HepG2 (cell line): ENCODE measurements around the gene RNF123. TPM values are rescaled to one million over a fixed set of nuclear protein-coding genes. Genes with fewer than 3 reads are reported as not detected.
A peak's percentile ranks its signal among the peaks of the same experiment; 100 is the strongest.

Source experiments
- DPF2 ChIP-seq: sonication (generic); formaldehyde crosslinking; IDR thresholded peaks from 2 replicates; pipeline ENCODE4 v1.4.0; 2020; ENCODE audit warnings: mild to moderate bottlenecking, low read depth, missing genetic modification reagents, borderline replicate concordance
- GMEB2 ChIP-seq: IDR thresholded peaks from 2 replicates; pipeline ENCODE4 v1.6.1; 2016; ENCODE audit warnings: missing biosample characterization, missing genetic modification reagents, low read depth
- HOXA5 ChIP-seq: sonication (generic); formaldehyde crosslinking; IDR thresholded peaks from 2 replicates; pipeline ENCODE4 v1.4.0; 2020; ENCODE audit warnings: missing genetic modification reagents
- KLF11 ChIP-seq: IDR thresholded peaks from 2 replicates; pipeline ENCODE4 v1.6.1; 2016; ENCODE audit warnings: missing compliant biosample characterization
- MTERF4 ChIP-seq: sonication (generic); formaldehyde crosslinking; IDR thresholded peaks from 2 replicates; pipeline ENCODE4 v1.8.0; 2023; ENCODE audit warnings: mild to moderate bottlenecking, missing genetic modification reagents
- NFIB ChIP-seq: sonication (generic); formaldehyde crosslinking; IDR thresholded peaks from 2 replicates; pipeline ENCODE4 v1.9.0; 2021; ENCODE audit warnings: missing genetic modification reagents, mild to moderate bottlenecking, borderline replicate concordance
- NFYC ChIP-seq: IDR thresholded peaks from 2 replicates; pipeline ENCODE4 v1.6.1; 2016; ENCODE audit warnings: missing genetic modification reagents, missing compliant biosample characterization
- RARA ChIP-seq: IDR thresholded peaks from 2 replicates; pipeline ENCODE4 v1.6.1; 2016; ENCODE audit warnings: missing genetic modification reagents, missing compliant biosample characterization
- RBFOX2 ChIP-seq: fragments of 200-400 bp; formaldehyde crosslinking; IDR thresholded peaks from 2 replicates; pipeline ENCODE4 v1.6.1; 2017; ENCODE audit warnings: low read depth, mild to moderate bottlenecking, low read length
- SP1 ChIP-seq, 2 experiments: fragments of 450-650 bp in 1 of 2; sonication (generic) in 1 of 2; formaldehyde crosslinking in 1 of 2; IDR thresholded peaks; 2 replicates each; pipeline versions ENCODE4 v1.4.0 to v1.6.1; 2016 to 2020; ENCODE audit warnings: missing genetic modification reagents in 1 of 2
- STAG1 ChIP-seq: sonication (generic); formaldehyde crosslinking; IDR thresholded peaks from 2 replicates; pipeline ENCODE4 v1.4.0; 2020; ENCODE audit warnings: missing genetic modification reagents
- YY1 ChIP-seq: IDR thresholded peaks from 2 replicates; pipeline ENCODE4 v1.6.1; 2011; ENCODE audit warnings: low read length, low read depth, moderate library complexity, mild to moderate bottlenecking; ENCODE audit not compliant: insufficient read depth, insufficient replicate concordance
- ZFP37 ChIP-seq: sonication (generic); formaldehyde crosslinking; IDR thresholded peaks from 2 replicates; pipeline ENCODE4 v1.4.0; 2020; ENCODE audit warnings: missing genetic modification reagents, borderline replicate concordance
- ZKSCAN5 ChIP-seq: sonication (generic); formaldehyde crosslinking; IDR thresholded peaks from 2 replicates; pipeline ENCODE4 v1.5.1; 2020; ENCODE audit warnings: mild to moderate bottlenecking, missing genetic modification reagents
- ZMYM3 ChIP-seq: sonication (generic); formaldehyde crosslinking; IDR thresholded peaks from 2 replicates; pipeline ENCODE4 v1.5.1; 2020; ENCODE audit warnings: mild to moderate bottlenecking, missing genetic modification reagents
- ZNF251 ChIP-seq: sonication (generic); formaldehyde crosslinking; IDR thresholded peaks from 2 replicates; pipeline ENCODE4 v1.9.0; 2021; ENCODE audit warnings: mild to moderate bottlenecking, missing genetic modification reagents
- ZNF256 ChIP-seq: sonication (generic); formaldehyde crosslinking; conservative IDR thresholded peaks from 2 replicates; pipeline ENCODE4 v1.4.0; 2020; ENCODE audit warnings: missing genetic modification reagents
- ZNF260 ChIP-seq: sonication (generic); formaldehyde crosslinking; IDR thresholded peaks from 2 replicates; pipeline ENCODE4 v1.4.0; 2020; ENCODE audit warnings: missing genetic modification reagents, low read depth, mild to moderate bottlenecking, borderline replicate concordance
- ZNF335 ChIP-seq: sonication (generic); formaldehyde crosslinking; IDR thresholded peaks from 2 replicates; pipeline ENCODE4 v1.4.0; 2020; ENCODE audit warnings: missing genetic modification reagents
- ZNF451 ChIP-seq: sonication (generic); formaldehyde crosslinking; IDR thresholded peaks from 2 replicates; pipeline ENCODE4 v1.5.0; 2020; ENCODE audit warnings: mild to moderate bottlenecking, missing genetic modification reagents
- ZNF530 ChIP-seq: sonication (generic); formaldehyde crosslinking; IDR thresholded peaks from 2 replicates; pipeline ENCODE4 v1.5.0; 2020; ENCODE audit warnings: low read depth, mild to moderate bottlenecking, missing genetic modification reagents
- ZSCAN31 ChIP-seq: sonication (generic); formaldehyde crosslinking; IDR thresholded peaks from 2 replicates; pipeline ENCODE4 v1.5.0; 2020; ENCODE audit warnings: low read depth, mild to moderate bottlenecking, missing genetic modification reagents
- polyA plus RNA-seq, 8 experiments: library from polyadenylated mRNA; depleted of rRNA in 3 of 8; stranded (reverse) in 7 of 8; unstranded in 1 of 8; fragments of >200 nt; fragmentation: Illumina TruSeq in 4 of 8; extraction: Trizol in 4 of 8; gene quantifications; 2 replicates each; pipeline versions ENCODE4 v1.2.1 to v1.2.3, GENCODE V29; 2011 to 2016; ENCODE audit warnings: low read depth in 4 of 8, missing spikeins in 1 of 8, mixed read lengths in 1 of 8; ENCODE audit not compliant: insufficient read depth in 1 of 8
- total RNA-seq, 5 experiments: library from RNA; depleted of rRNA; stranded (reverse); fragments of >200 nt; fragmentation: Illumina TruSeq; extraction: Trizol; gene quantifications; 2 replicates each; pipeline ENCODE4 v1.2.3, GENCODE V29; 2016; ENCODE audit warnings: low read depth in 1 of 5
- TF ChIP-seq, protein P1 (sequence below): sonication (generic); formaldehyde crosslinking; IDR thresholded peaks from 2 replicates; pipeline ENCODE4 v1.5.1; 2020; ENCODE audit warnings: mild to moderate bottlenecking, missing genetic modification reagents, moderate library complexity
- TF ChIP-seq, protein P2 (sequence below): IDR thresholded peaks from 2 replicates; pipeline ENCODE4 v1.6.1; 2016; ENCODE audit warnings: low read depth, borderline replicate concordance
- TF ChIP-seq, protein P3 (sequence below): sonication (generic); formaldehyde crosslinking; IDR thresholded peaks from 2 replicates; pipeline ENCODE4 v1.8.1; 2023; ENCODE audit warnings: missing genetic modification reagents, mild to moderate bottlenecking, borderline replicate concordance
- TF ChIP-seq, protein P4 (sequence below): sonication (generic); formaldehyde crosslinking; IDR thresholded peaks from 2 replicates; pipeline ENCODE4 v1.4.0; 2020; ENCODE audit warnings: missing genetic modification reagents
- TF ChIP-seq, protein P5 (sequence below): sonication (generic); formaldehyde crosslinking; IDR thresholded peaks from 2 replicates; pipeline ENCODE4 v1.4.0; 2020; ENCODE audit warnings: missing genetic modification reagents

The RNF123 gene
- total and polyA plus RNA-seq, 2 of the 13 experiments (the other 11 are each of a cell fraction or from before 2014, with no cell fraction given) = 29.9 to 82.2 TPM

GRCh38 chr3:49666592-49666991, 22.8 kb upstream of the RNF123 start (continued):
- TF ChIP-seq, protein P1, sequence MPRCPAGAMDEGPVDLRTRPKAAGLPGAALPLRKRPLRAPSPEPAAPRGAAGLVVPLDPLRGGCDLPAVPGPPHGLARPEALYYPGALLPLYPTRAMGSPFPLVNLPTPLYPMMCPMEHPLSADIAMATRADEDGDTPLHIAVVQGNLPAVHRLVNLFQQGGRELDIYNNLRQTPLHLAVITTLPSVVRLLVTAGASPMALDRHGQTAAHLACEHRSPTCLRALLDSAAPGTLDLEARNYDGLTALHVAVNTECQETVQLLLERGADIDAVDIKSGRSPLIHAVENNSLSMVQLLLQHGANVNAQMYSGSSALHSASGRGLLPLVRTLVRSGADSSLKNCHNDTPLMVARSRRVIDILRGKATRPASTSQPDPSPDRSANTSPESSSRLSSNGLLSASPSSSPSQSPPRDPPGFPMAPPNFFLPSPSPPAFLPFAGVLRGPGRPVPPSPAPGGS (CRISPR knock-in tag) = no peak
- TF ChIP-seq ZNF451 (CRISPR knock-in tag) (no peak), HOXA5 (no peak), MTERF4 (CRISPR knock-in tag) (no peak), ZFP37 (CRISPR knock-in tag) (no peak), ZNF260 (CRISPR knock-in tag) (no peak), ZNF335 (no peak), ZMYM3 (0 out of 2 replicates have a peak, but pooled peaks have one; percentile 23), YY1 (no peak), NFYC (no peak), GMEB2 (CRISPR knock-in tag) (no peak), KLF11 (no peak), RBFOX2 (no peak), DPF2 (CRISPR knock-in tag) (peak; percentile 74; the same call in 1 of the 2 replicates), STAG1 (no peak), ZNF530 (CRISPR knock-in tag) (no peak), ZKSCAN5 (CRISPR knock-in tag) (no peak), ZSCAN31 (CRISPR knock-in tag) (no peak), RARA (peak; percentile 77), ZNF251 (CRISPR knock-in tag) (no peak), NFIB (CRISPR knock-in tag) (no peak), ZNF256 (no peak), SP1 (IDR thresholded peaks at IDR 0.05) (no peak), SP1 (CRISPR knock-in tag; IDR thresholded peaks at IDR 0.05) (0 out of 2 replicates have a peak, but pooled peaks have one; percentile 13)
- TF ChIP-seq, protein P2, sequence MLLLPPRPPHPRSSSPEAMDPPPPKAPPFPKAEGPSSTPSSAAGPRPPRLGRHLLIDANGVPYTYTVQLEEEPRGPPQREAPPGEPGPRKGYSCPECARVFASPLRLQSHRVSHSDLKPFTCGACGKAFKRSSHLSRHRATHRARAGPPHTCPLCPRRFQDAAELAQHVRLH (CRISPR knock-in tag) = no peak
- TF ChIP-seq, protein P3, sequence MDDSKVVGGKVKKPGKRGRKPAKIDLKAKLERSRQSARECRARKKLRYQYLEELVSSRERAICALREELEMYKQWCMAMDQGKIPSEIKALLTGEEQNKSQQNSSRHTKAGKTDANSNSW = no peak
- TF ChIP-seq, protein P4, sequence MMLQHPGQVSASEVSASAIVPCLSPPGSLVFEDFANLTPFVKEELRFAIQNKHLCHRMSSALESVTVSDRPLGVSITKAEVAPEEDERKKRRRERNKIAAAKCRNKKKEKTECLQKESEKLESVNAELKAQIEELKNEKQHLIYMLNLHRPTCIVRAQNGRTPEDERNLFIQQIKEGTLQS (CRISPR knock-in tag) = no peak
- TF ChIP-seq, protein P5, sequence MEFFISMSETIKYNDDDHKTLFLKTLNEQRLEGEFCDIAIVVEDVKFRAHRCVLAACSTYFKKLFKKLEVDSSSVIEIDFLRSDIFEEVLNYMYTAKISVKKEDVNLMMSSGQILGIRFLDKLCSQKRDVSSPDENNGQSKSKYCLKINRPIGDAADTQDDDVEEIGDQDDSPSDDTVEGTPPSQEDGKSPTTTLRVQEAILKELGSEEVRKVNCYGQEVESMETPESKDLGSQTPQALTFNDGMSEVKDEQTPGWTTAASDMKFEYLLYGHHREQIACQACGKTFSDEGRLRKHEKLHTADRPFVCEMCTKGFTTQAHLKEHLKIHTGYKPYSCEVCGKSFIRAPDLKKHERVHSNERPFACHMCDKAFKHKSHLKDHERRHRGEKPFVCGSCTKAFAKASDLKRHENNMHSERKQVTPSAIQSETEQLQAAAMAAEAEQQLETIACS (CRISPR knock-in tag) = no peak
